Measurements from ENCODE around the gene MCFD2. TPM values are rescaled to one million over a fixed set of nuclear protein-coding genes. Genes with fewer than 3 reads are reported as not detected.
"Not testable (repeated sequence)": the region's sequence is repeated elsewhere in the genome, so short reads cannot be mapped to it uniquely, and the experiment has no call there.

Gene MCFD2
- total RNA-seq, 1 donor from 2014 or later: 89.4 TPM

- H3K4me1 ChIP-seq: peaks cover 61% of the 10 kb centered on the region
- H3K27me3 ChIP-seq: no peaks in the 10 kb centered on the region
- H3K4me3 ChIP-seq: no peak overlapping the region
- intact Hi-C loops (cut with DNase I): loop anchor here (5.0 to 10.0 kb wide), 2 partner anchors 63 to 810 kb away; no protein-coding TSS in a partner anchor
- no peak for DNase-seq (ENCODE audit: extremely low spot score in 2 of 2)
- no peaks in the 10 kb centered on the region for H3K9me3 ChIP-seq
- no peak for TF ChIP-seq POLR2A (IDR thresholded peaks at IDR 0.05)
- TF ChIP-seq, protein P1, sequence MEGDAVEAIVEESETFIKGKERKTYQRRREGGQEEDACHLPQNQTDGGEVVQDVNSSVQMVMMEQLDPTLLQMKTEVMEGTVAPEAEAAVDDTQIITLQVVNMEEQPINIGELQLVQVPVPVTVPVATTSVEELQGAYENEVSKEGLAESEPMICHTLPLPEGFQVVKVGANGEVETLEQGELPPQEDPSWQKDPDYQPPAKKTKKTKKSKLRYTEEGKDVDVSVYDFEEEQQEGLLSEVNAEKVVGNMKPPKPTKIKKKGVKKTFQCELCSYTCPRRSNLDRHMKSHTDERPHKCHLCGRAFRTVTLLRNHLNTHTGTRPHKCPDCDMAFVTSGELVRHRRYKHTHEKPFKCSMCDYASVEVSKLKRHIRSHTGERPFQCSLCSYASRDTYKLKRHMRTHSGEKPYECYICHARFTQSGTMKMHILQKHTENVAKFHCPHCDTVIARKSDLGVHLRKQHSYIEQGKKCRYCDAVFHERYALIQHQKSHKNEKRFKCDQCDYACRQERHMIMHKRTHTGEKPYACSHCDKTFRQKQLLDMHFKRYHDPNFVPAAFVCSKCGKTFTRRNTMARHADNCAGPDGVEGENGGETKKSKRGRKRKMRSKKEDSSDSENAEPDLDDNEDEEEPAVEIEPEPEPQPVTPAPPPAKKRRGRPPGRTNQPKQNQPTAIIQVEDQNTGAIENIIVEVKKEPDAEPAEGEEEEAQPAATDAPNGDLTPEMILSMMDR (IDR thresholded peaks at IDR 0.05): no peak
- no peak for TF ChIP-seq POLR2AphosphoS5 (IDR thresholded peaks at IDR 0.05; ENCODE audit: insufficient read depth in 1 of 2, low read depth in 1 of 2)
- H3K27ac ChIP-seq: peak overlapping the region; percentile 36
- H3K36me3 ChIP-seq: no peaks in the 10 kb centered on the region
Observed at GRCh38 chr2:46877619-46878113, 37.9 kb downstream of the MCFD2 start.

DNA sequence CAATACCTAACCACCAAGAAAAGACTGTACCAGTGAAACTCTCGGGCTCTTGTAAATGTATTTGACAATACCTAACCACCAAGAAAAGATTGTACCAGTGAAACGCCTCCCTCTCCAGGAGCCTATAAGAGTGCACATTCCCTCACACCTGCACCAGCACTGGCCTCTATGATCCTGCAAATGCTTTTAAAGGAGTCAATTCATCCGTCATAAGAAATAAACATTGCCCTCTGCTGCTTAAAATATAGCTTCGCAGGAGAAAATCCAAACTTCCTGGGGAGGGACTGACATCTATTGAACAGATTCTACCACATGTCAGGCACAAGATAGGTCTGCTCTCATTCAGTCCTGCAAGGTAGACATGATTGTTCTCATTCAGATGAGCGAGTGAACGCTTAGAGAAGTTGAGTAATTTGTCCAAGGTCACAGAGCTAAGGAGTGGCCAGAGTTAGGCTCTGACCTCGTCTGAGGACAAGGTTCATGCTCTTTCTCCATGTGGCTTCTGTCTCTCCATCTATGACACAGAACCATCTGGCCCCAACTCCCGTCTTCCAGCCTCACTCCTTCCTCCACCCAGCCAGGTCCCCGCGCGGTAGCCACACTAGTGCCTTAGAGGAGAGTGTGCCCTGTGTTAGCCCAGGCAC lies 38.7 kb downstream of the MCFD2 start:
- peak overlapping the region; percentile 36 for H3K27ac ChIP-seq
- H3K36me3 ChIP-seq: no peaks in the 10 kb centered on the region
- no peaks in the 10 kb centered on the region for H3K9me3 ChIP-seq
- intact Hi-C loops (cut with DNase I): loop anchor here (5.0 to 10.0 kb wide), 2 partner anchors 62 to 810 kb away; no protein-coding TSS in a partner anchor
- H3K27me3 ChIP-seq: no peaks in the 10 kb centered on the region
- no peak overlapping the region for H3K4me3 ChIP-seq
- DNase-seq (ENCODE audit: extremely low spot score in 2 of 2): no peak
- H3K4me1 ChIP-seq: peaks cover 63% of the 10 kb centered on the region
- TF ChIP-seq, protein P1 (IDR thresholded peaks at IDR 0.05): peak; percentile 24 to 50 (median 38)
- TF ChIP-seq POLR2AphosphoS5 (IDR thresholded peaks at IDR 0.05; ENCODE audit: insufficient read depth in 1 of 2, low read depth in 1 of 2): peak in 1 of 2 donors; percentile 52
- no peak for TF ChIP-seq POLR2A (IDR thresholded peaks at IDR 0.05)

- intact Hi-C loops (cut with DNase I): loop anchor here (5.0 to 10.0 kb wide), 2 partner anchors 61 to 809 kb away; no protein-coding TSS in a partner anchor
- H3K4me3 ChIP-seq; H3K27me3 ChIP-seq; DNase-seq (ENCODE audit: extremely low spot score in 2 of 2); H3K9me3 ChIP-seq; H3K36me3 ChIP-seq: not testable (repeated sequence)
- Histone ChIP-seq H3K4me1 (peaks cover 57% of the 10 kb centered on the region), H3K27ac (peak overlapping the region; percentile 86)
Observed at GRCh38 chr2:46875962-46876689, 39.5 kb downstream of the MCFD2 start.

DNA sequence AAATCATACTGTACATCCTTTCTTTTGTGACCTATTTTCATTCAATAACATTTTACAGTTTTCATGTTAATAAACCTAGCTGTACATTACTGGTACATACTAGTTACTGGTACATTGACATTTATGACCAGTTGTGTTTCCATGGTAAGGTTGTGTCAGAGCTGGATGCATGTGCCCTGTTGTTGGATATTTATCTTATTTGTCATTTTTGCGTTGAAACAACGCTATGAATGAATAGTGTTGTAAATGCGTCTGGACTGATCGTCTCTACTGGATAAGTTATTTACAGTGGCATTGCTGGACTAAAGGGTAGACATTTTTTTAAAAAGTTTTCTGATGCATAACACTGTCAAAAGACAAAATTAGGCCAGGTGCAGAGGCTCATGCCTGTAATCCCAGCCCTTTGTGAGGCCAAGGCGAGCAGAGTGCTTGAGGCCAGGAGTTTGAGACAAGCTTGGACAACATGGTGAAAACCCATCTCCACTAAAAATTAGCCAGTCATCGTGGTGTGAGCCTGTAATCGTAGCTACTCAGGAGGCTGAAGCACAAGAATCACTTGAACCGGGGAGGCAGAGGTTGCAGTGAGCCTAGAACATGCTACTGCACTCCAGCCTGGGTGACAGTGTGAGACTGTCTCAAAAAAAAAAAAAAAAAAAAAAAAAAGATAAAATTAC lies 40.2 kb downstream of the MCFD2 start:
- Histone ChIP-seq H3K27me3 (no peaks in the 10 kb centered on the region), H3K36me3 (no peaks in the 10 kb centered on the region), H3K9me3 (no peaks in the 10 kb centered on the region), H3K4me3 (no peak overlapping the region), H3K4me1 (peaks cover 61% of the 10 kb centered on the region), H3K27ac (peak overlapping the region; percentile 86)
- DNase-seq (ENCODE audit: extremely low spot score in 2 of 2): no peak
- no peak for TF ChIP-seq POLR2AphosphoS5 (IDR thresholded peaks at IDR 0.05; ENCODE audit: insufficient read depth in 1 of 2, low read depth in 1 of 2)
- TF ChIP-seq, protein P1 (IDR thresholded peaks at IDR 0.05): no peak
- no peak for TF ChIP-seq POLR2A (IDR thresholded peaks at IDR 0.05)
- intact Hi-C loops (cut with DNase I): loop anchor here (5.0 to 10.0 kb wide), 2 partner anchors 61 to 808 kb away; no protein-coding TSS in a partner anchor

DNA sequence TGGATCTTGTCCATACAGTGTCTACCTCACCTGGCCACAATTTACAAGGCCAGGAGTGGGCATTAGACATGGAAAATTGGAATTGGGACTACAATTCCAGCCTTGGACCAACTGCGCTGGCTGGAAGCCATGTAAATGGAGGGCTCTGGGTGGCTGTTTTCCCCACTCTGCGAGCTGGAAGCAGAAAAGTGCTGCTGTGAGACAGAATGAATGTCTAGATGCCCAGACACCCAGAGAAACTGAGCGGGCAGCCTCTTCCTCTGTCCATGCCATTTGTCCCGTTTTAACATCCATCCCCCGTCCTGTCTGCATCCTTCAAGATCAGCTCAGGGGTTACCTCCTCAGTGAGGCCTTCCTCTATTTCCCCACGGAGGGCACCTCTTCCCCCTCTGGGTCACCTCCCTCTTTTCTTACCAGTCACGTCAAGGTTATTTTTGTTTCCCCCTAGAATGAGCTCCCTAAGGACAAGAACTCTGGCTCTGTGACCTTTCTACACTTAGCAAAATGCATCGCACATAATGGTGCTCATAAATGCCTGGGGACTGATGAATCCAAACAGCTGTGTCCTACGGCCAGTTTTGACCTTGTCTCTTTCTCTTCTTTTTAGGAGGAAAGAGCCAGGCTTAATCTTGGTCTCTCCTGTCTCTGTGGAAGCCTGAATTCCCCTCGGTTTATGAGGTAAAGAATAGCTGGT lies 41.2 kb downstream of the MCFD2 start:
- TF ChIP-seq POLR2AphosphoS5 (IDR thresholded peaks at IDR 0.05; ENCODE audit: insufficient read depth in 1 of 2, low read depth in 1 of 2): peak in 1 of 2 donors; percentile 68
- TF ChIP-seq, protein P1 (IDR thresholded peaks at IDR 0.05): no peak
- no peak for DNase-seq (ENCODE audit: extremely low spot score in 2 of 2)
- no peaks in the 10 kb centered on the region for H3K9me3 ChIP-seq
- peaks cover 68% of the 10 kb centered on the region for H3K4me1 ChIP-seq
- no peak overlapping the region for H3K4me3 ChIP-seq
- intact Hi-C loops (cut with DNase I): loop anchor here (10.0 kb wide), 1 partner anchor 60 kb away; no protein-coding TSS in a partner anchor
- no peaks in the 10 kb centered on the region for H3K27me3 ChIP-seq
- H3K36me3 ChIP-seq: no peaks in the 10 kb centered on the region
- H3K27ac ChIP-seq: peak overlapping the region; percentile 86

Measured in vagina (tissue), 2 donors.